Right forelimb (tissue), 1 donor: Measurements from ENCODE around the gene BRF1.

Experiments used
- DNase-seq: peaks from one replicate; pipeline ENCODE4 v3.0.0-alpha.2; 2018

Gene BRF1

GRCh38 chr14:105192866-105193731, 107.7 kb downstream of the BRF1 start:
- DNase-seq = no peak

GRCh38 chr14:105187935-105188524, 112.8 kb downstream of the BRF1 start:
- DNase-seq = no peak

- DNase-seq = no peak
These were observed 113.7 kb downstream of the BRF1 start for GRCh38 chr14:105187116-105187515.

GRCh38 chr14:105185973-105186372, 114.8 kb downstream of the BRF1 start:
- no peak for DNase-seq

- DNase-seq = no peak
These were observed 115.8 kb downstream of the BRF1 start for GRCh38 chr14:105185001-105185400.

- DNase-seq = no peak
These were observed 116.3 kb downstream of the BRF1 start for GRCh38 chr14:105184461-105184860.

GRCh38 chr14:105182296-105183020, 118.3 kb downstream of the BRF1 start:
- no peak for DNase-seq

- no peak for DNase-seq
These were observed 119.1 kb downstream of the BRF1 start for GRCh38 chr14:105181549-105182295.

- DNase-seq = no peak
These were observed 119.9 kb downstream of the BRF1 start, which contains the start of gene NUDT14 for GRCh38 chr14:105180592-105181548. Gene NUDT14, minus strand, starts transcription at chr14:105181312. Its CDS starts 103 bp downstream, at chr14:105181209.

GRCh38 chr14:105179191-105179590, 121.6 kb downstream of the BRF1 start:
- DNase-seq = no peak

- DNase-seq = no peak
These were observed 122.0 kb downstream of the BRF1 start for GRCh38 chr14:105178868-105179140.

- no peak for DNase-seq
These were observed 122.5 kb downstream of the BRF1 start for GRCh38 chr14:105178069-105178867.

- no peak for DNase-seq
These were observed 123.7 kb downstream of the BRF1 start for GRCh38 chr14:105177082-105177481.

GRCh38 chr14:105176513-105176912, 124.3 kb downstream of the BRF1 start:
- no peak for DNase-seq

- no peak for DNase-seq
These were observed 126.6 kb downstream of the BRF1 start for GRCh38 chr14:105173901-105174894.

GRCh38 chr14:105173145-105173544, 127.7 kb downstream of the BRF1 start:
- no peak for DNase-seq

- no peak for DNase-seq
These were observed 128.3 kb downstream of the BRF1 start for GRCh38 chr14:105172476-105172875.

- DNase-seq = no peak
These were observed 129.7 kb downstream of the BRF1 start for GRCh38 chr14:105171004-105171673.
